Femur (tissue), 1 donor: ENCODE data around the gene COL6A6.
"Not testable (repeated sequence)": the region's sequence is repeated elsewhere in the genome, so short reads cannot be mapped to it uniquely, and the experiment has no call there.

ENCODE experiments used
- DNase-seq: peaks from one replicate; pipeline ENCODE4 v3.0.0-alpha.2; 2017

Gene COL6A6

DNA sequence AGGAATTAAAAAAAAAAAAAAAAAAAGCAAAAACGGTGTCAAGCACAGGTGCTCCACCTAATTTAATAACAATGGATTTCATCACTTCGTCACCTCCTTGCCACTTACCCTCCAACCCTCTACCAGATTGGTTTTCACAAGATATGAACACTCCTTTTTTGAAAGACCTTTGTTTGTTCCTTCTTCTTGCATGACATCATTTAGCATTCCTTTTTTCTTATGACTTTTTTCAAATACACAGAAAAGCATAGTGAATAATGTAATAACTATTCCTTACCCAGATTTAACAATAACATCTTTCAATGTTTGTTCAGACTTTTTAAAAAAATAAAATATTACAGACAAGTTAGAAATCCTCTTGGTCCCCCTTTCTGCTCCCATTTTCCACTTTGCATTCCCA lies 16.3 kb downstream of the COL6A6 start:
- DNase-seq = no peak

DNA sequence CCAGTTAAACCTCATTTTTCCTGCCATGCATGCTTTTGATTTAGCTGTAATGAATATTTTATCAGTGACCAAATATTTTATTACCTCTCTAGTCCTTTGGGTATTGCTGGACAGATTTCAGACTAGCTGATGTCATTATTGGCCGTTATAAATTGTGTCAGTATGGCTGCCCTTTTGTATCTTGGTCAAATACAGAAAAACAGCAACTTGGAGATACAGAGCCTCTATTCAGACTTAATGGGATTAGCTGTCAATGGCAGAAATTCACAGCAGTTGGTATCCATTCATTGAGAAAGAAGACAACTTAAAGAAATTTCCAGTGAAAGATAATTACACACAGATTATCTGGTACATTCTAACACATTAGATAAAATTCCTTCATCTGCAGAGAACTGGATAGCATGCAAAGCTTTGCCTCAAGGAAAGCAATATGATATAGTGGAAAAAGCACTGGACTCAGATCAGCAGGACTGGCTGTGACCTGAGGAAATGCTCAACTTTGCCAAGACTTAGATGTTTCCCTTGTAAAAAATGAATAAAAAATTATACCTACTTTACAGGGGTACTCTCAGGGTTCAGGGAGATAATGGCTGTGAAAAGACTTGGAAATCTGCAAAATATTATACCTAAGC lies 20.8 kb downstream of the COL6A6 start:
- DNase-seq = no peak

DNA sequence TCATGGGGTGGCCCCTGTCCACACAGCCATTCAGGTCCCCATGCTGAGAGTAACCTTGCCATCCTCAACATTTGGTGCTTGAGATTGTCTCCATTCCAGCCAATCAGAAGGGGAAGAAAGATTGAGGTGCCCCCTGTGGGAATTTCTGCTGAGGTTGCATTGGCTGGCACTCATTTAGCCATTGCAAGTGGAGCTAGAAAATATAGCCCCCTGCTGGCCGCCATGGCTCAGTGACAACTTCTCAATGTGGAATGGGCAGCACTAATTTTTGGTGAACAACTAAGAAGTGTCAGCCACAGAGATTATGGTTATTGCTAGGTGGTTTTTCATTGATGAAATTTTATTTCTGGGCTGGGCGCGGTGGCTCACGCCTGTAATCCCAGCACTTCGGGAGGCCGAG lies 22.0 kb downstream of the COL6A6 start:
- no peak for DNase-seq

DNA sequence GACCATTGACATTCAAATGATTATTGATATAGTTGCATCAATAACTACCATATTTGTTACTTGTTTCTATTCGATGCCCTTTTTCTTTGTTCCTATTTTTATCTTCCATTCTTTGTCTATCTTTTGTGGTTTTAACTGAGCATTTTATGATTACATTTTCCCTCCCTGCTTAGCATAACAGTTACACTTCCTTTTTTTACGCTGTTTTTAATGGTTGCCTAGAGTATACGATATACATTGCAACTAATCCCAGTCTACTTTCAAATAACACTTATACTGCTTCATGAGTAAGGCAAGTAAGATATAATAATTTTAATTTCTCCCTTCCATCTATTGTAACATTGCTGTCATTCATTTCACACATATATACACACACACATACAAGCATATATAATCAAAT lies 26.3 kb downstream of the COL6A6 start:
- no peak for DNase-seq

DNA sequence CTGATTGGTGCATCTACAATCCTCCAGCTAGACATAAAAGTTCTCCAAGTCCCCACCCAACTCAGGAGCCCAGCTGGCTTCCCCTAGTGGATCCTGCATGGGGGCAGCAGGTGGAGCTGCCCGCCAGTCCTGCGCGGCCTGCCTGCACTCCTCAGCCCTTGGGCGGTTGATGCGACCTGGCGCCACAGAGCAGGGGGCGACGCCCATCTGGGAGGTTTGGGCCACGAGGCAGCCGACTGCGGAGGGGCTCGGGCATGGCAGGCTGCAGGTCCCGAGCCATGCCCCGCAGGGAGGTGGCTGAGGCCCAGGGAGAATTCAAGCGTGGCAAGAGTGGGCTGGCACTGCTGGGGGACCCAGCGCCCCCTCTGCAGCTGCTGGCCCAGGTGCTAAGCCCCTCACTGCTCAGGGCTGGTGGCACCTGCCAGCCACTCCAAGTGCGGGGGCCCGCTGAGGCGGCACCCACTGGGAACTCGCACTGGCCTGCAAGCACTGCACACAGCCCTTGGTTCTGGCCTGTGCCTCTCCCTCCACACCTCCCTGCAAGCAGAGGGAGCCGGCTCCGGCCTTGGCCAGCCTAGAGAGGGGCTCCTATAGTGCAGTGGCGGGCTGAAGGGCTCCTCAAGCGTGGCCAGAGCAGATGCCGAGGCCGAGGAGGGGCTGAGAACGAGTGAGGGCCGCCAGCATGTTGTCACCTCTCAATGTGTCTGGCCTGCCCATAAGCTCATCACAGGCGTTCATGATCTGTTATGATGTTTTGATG lies 30.1 kb downstream of the COL6A6 start:
- no peak for DNase-seq

DNA sequence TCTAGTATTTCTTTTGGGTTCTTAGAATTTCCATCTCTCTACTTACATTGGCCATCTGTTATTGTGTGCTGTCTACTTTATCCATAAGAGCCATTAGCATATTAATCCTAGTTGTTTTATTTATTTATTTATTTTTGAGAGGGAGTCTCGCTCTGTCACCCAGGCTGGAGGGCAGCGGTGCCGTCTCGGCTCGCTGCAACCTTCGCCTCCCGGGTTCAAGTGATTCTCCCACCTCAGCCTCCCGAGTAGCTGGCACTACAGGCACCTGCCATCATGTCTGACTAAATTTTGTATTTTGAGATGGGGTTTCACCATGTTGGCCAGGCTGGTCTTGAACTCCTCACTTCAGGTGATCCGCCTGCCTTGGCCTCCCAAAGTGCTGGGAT lies 30.7 kb downstream of the COL6A6 start:
- DNase-seq = not testable (repeated sequence)

DNA sequence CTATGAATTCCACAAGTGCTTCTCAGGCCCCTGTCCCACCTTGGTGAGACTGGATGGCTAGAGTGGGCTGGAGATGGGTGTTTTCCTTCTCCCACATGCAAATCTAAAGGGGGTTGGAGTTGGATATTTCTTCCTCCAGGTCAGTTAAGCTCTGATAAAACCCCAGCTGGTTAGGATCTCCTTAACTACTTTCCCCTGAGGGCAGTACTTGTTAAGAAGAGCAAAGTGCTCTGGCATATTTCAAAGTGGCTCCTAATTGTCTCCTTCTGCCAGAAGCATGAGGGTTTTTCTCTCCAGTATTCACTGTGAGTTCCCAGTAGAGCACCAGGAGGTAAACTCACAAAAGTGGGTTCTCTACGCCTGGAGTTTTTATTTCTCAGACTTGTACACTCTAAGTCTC lies 31.4 kb downstream of the COL6A6 start:
- no peak for DNase-seq

DNA sequence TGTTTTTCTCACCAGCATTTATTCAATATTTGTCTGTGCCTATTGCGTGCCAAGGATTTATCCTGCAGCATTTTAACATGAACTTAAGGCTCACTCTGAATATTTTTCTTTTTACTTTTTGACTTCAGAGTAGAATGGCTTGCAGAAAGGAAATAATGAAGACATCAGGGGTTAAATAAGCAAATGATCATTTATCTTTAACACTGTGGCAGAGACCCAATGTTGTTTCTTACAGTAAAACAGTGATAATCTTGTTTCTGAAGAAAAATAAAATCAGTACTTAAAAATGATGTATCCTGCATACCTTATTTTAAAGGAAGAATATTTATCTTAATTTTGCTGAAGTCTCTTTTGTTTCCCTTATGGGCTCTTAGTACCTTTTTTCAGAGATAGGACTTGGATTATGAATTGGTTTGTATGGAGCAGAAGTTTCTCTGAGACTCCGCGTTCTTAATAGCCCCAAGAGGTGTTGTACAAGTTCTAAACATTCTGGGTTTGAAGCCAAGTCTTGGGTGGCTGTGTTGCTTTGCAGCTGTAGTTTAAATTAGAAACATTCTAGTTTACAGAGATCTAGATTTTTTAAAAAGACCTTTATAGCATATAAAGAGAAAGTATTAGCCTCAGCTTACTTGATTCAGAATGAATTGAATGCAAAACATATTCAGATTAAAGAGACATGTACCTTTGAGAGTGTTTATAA lies 40.5 kb downstream of the COL6A6 start:
- DNase-seq = no peak

DNA sequence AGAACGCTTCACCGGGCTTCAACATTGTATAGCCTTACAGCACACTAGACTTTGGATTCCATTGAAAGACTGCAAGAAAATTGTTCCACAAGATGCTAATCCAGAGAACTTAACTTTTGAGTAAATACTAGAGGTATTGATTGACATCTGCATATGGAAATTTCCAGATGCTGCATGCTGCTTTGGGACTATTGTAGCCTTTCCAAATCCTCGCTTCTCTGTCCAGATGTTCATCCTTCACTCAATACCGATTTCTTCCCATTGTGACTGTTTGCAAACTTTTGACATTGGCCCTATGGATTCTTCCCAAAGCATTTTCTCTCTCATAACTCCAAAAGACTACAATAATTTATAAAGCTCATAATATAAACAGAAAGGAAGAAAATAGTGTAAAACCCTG lies 41.4 kb downstream of the COL6A6 start:
- DNase-seq = no peak

DNA sequence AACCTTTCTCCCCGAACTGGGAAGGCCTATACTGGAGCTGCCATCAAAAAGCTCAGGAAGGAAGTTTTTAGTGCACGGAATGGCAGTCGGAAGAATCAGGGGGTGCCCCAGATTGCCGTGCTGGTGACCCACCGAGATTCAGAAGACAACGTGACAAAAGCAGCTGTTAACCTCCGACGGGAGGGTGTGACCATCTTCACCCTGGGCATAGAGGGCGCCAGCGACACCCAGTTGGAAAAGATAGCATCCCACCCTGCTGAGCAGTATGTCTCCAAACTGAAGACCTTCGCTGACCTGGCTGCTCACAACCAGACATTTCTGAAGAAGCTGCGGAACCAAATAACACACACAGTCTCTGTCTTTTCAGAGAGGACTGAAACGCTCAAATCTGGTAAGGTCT lies 48.2 kb downstream of the COL6A6 start:
- DNase-seq = no peak
